Peyer's patch (tissue), 4 donors: ENCODE results near the gene RTP5.

Source experiments
- POLR2A ChIP-seq, 2 donors: fragments of 450-650 bp; IDR thresholded peaks; one replicate each; pipeline ENCODE4 v1.5.1; 2017; ENCODE audit warnings: antibody characterized with exemption in 2 of 2, mild to moderate bottlenecking in 2 of 2, moderate library complexity in 2 of 2
- TF ChIP-seq, protein P1 (sequence below), 6 experiments: fragments of 450-650 bp in 4 of 6; fragments of 200-600 bp in 2 of 6; sonication (generic) in 1 of 6; IDR thresholded peaks; one replicate each; pipeline ENCODE4 v1.5.1; 2017 to 2019; ENCODE audit warnings: antibody characterized with exemption in 6 of 6, mild to moderate bottlenecking in 3 of 6, moderate library complexity in 1 of 6

DNA sequence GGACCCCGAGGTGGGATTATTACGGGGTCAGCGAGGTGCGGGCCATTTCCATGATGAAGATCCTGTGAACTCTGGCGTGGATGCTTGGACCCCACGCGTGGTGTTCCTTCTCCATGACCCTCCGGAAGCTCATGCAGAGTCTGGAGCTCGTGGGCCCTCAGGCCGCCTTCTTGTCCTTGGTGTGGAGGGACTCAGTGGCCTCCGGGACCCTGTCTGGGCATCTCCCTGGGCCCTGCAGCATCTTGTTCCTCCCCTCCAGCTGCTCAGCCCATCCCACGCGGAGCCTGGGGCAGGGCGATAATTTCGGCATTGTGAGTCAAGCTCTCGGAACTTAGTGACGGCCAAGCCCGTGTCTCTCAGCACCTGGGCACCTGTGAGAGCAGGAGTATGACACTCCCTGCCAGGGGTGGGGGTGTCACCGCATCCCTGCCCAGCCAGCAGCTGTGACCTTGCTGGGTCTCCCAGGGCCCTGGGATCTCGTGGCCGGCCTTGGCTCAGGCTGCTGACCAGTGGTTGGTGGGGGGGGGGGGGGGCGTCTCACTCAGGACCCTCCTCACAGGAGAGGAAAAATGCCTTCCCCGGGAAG is 24.6 kb downstream of the RTP5 start:
- TF ChIP-seq, protein P1, sequence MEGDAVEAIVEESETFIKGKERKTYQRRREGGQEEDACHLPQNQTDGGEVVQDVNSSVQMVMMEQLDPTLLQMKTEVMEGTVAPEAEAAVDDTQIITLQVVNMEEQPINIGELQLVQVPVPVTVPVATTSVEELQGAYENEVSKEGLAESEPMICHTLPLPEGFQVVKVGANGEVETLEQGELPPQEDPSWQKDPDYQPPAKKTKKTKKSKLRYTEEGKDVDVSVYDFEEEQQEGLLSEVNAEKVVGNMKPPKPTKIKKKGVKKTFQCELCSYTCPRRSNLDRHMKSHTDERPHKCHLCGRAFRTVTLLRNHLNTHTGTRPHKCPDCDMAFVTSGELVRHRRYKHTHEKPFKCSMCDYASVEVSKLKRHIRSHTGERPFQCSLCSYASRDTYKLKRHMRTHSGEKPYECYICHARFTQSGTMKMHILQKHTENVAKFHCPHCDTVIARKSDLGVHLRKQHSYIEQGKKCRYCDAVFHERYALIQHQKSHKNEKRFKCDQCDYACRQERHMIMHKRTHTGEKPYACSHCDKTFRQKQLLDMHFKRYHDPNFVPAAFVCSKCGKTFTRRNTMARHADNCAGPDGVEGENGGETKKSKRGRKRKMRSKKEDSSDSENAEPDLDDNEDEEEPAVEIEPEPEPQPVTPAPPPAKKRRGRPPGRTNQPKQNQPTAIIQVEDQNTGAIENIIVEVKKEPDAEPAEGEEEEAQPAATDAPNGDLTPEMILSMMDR (IDR thresholded peaks at IDR 0.05) = no peak
- no peak for TF ChIP-seq POLR2A (IDR thresholded peaks at IDR 0.05)
